KMS-11 (cell line): ENCODE measurements around the gene CRYZL1.

Experiments
- H2AFZ ChIP-seq: fragments of 200-600 bp; sonication (generic); 2 replicates; pipeline ENCODE4 v1.6.1; 2016; ENCODE audit warnings: antibody characterized with exemption, mixed run types, low read depth
- H3K27ac ChIP-seq: fragments of 200-600 bp; sonication (generic); 2 replicates; pipeline ENCODE4 v1.6.1; 2016; ENCODE audit warnings: mild to moderate bottlenecking, mixed run types
- H3K27me3 ChIP-seq: fragments of 200-600 bp; sonication (generic); 2 replicates; pipeline ENCODE4 v1.6.1; 2017; ENCODE audit warnings: mild to moderate bottlenecking, low read depth, mixed run types, moderate library complexity; ENCODE audit not compliant: insufficient read depth
- H3K36me3 ChIP-seq: fragments of 200-600 bp; sonication (generic); 2 replicates; pipeline ENCODE4 v1.6.1; 2017; ENCODE audit warnings: mild to moderate bottlenecking, mixed run types; ENCODE audit not compliant: insufficient read depth
- H3K4me1 ChIP-seq: fragments of 200-600 bp; sonication (generic); 2 replicates; pipeline ENCODE4 v1.6.1; 2016; ENCODE audit warnings: mild to moderate bottlenecking, low read depth, mixed run types; ENCODE audit not compliant: poor library complexity, severe bottlenecking
- H3K4me2 ChIP-seq: fragments of 200-600 bp; sonication (generic); 2 replicates; pipeline ENCODE4 v1.7.0; 2016; ENCODE audit warnings: mild to moderate bottlenecking, mixed run types
- H3K4me3 ChIP-seq: fragments of 200-600 bp; sonication (generic); IDR thresholded peaks from 2 replicates; pipeline ENCODE4 v1.6.1; 2017; ENCODE audit warnings: low read depth, low read length, mixed read lengths; ENCODE audit not compliant: insufficient read depth
- H3K79me2 ChIP-seq: fragments of 200-600 bp; sonication (generic); 2 replicates; pipeline ENCODE4 v1.6.1; 2016; ENCODE audit warnings: low read depth, mixed run types; ENCODE audit not compliant: insufficient read depth
- H3K9ac ChIP-seq: fragments of 200-600 bp; sonication (generic); 2 replicates; pipeline ENCODE4 v1.6.1; 2016; ENCODE audit warnings: mild to moderate bottlenecking, mixed run types
- H4K20me1 ChIP-seq: fragments of 200-600 bp; sonication (generic); 2 replicates; pipeline ENCODE4 v1.6.1; 2016; ENCODE audit warnings: mild to moderate bottlenecking, mixed run types; ENCODE audit not compliant: insufficient read depth
- TF ChIP-seq, protein P1 (sequence below): fragments of 200-600 bp; sonication (generic); conservative IDR thresholded peaks from 2 replicates; pipeline ENCODE4 v1.6.1; 2017; ENCODE audit warnings: low read depth, mild to moderate bottlenecking, antibody characterized with exemption, low read length, moderate library complexity, mixed read lengths

The CRYZL1 gene

GRCh38 chr21:33554236-33554981, 87.1 kb downstream of the CRYZL1 start:
- TF ChIP-seq, protein P1, sequence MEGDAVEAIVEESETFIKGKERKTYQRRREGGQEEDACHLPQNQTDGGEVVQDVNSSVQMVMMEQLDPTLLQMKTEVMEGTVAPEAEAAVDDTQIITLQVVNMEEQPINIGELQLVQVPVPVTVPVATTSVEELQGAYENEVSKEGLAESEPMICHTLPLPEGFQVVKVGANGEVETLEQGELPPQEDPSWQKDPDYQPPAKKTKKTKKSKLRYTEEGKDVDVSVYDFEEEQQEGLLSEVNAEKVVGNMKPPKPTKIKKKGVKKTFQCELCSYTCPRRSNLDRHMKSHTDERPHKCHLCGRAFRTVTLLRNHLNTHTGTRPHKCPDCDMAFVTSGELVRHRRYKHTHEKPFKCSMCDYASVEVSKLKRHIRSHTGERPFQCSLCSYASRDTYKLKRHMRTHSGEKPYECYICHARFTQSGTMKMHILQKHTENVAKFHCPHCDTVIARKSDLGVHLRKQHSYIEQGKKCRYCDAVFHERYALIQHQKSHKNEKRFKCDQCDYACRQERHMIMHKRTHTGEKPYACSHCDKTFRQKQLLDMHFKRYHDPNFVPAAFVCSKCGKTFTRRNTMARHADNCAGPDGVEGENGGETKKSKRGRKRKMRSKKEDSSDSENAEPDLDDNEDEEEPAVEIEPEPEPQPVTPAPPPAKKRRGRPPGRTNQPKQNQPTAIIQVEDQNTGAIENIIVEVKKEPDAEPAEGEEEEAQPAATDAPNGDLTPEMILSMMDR, result no peak
- peaks cover 65% of the 10 kb centered on the region; the same call in 1 of the 2 replicates for H3K36me3 ChIP-seq
- H3K9ac ChIP-seq, result no peak overlapping the region
- no peaks in the 10 kb centered on the region for H3K27me3 ChIP-seq
- H3K4me3 ChIP-seq, result no peak overlapping the region
- no peak overlapping the region for H3K27ac ChIP-seq
- peaks cover 97% of the 10 kb centered on the region for H3K79me2 ChIP-seq
- H3K4me1 ChIP-seq, result no peaks in the 10 kb centered on the region
- peaks cover 40% of the 10 kb centered on the region for H4K20me1 ChIP-seq
- no peak overlapping the region for H3K4me2 ChIP-seq
- no peak overlapping the region for H2AFZ ChIP-seq

- H3K27me3 ChIP-seq, result no peaks in the 10 kb centered on the region
- no peak overlapping the region for H3K4me3 ChIP-seq
- TF ChIP-seq, protein P1, result no peak
- no peak overlapping the region for H3K27ac ChIP-seq
- H3K4me1 ChIP-seq, result no peaks in the 10 kb centered on the region
- H3K79me2 ChIP-seq, result peaks cover 97% of the 10 kb centered on the region
- H2AFZ ChIP-seq, result no peak overlapping the region
- no peak overlapping the region for H3K9ac ChIP-seq
- peaks cover 48% of the 10 kb centered on the region for H4K20me1 ChIP-seq
- H3K36me3 ChIP-seq, result peaks cover 71% of the 10 kb centered on the region; the same call in 1 of the 2 replicates
- no peak overlapping the region for H3K4me2 ChIP-seq
These were observed 88.4 kb downstream of the CRYZL1 start for GRCh38 chr21:33552999-33553598.

GRCh38 chr21:33552093-33552998, 89.2 kb downstream of the CRYZL1 start:
- Histone ChIP-seq H3K36me3 (peaks cover 68% of the 10 kb centered on the region; the same call in 1 of the 2 replicates), H3K4me1 (no peaks in the 10 kb centered on the region), H3K27me3 (no peaks in the 10 kb centered on the region), H3K4me3 (no peak overlapping the region), H3K27ac (no peak overlapping the region), H2AFZ (no peak overlapping the region), H3K79me2 (peaks cover 98% of the 10 kb centered on the region), H4K20me1 (peaks cover 51% of the 10 kb centered on the region), H3K4me2 (no peak overlapping the region), H3K9ac (no peak overlapping the region)
- TF ChIP-seq, protein P1, result no peak

DNA sequence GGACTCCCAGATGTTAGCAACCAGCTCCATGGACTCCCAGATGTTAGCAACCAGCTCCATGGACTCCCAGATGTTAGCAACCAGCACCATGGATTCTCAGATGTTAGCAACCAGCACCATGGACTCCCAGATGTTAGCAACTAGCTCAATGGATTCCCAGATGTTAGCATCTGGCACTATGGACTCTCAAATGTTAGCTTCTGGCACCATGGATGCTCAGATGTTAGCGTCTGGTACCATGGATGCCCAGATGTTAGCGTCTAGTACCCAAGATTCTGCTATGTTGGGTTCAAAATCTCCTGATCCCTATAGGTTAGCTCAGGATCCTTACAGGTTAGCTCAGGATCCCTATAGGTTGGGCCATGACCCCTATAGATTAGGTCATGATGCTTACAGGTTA, 89.9 kb downstream of the CRYZL1 start:
- H3K4me1 ChIP-seq, result no peaks in the 10 kb centered on the region
- no peak overlapping the region for H3K27ac ChIP-seq
- TF ChIP-seq, protein P1, result no peak
- H3K9ac ChIP-seq, result no peak overlapping the region
- H4K20me1 ChIP-seq, result peaks cover 48% of the 10 kb centered on the region
- peaks cover 98% of the 10 kb centered on the region for H3K79me2 ChIP-seq
- H2AFZ ChIP-seq, result no peak overlapping the region
- H3K4me2 ChIP-seq, result no peak overlapping the region
- no peak overlapping the region for H3K4me3 ChIP-seq
- H3K27me3 ChIP-seq, result no peaks in the 10 kb centered on the region
- H3K36me3 ChIP-seq, result peaks cover 67% of the 10 kb centered on the region; the same call in 1 of the 2 replicates
